GM12878 (cell line): Measurements from ENCODE around the gene ACADS.

Experiments
- ATF7 ChIP-seq: fragments of 450-650 bp; IDR thresholded peaks from 2 replicates; pipeline ENCODE4 v1.6.1; 2016; ENCODE audit warnings: low read depth, mild to moderate bottlenecking
- BHLHE40 ChIP-seq, 2 experiments: fragments of 450-650 bp in 1 of 2; IDR thresholded peaks; 2 replicates each; pipeline ENCODE4 v1.6.1; 2011 to 2017; ENCODE audit warnings: low read depth in 2 of 2, borderline replicate concordance in 1 of 2, improper control_type of control experiment in 1 of 2, low read length in 1 of 2, mild to moderate bottlenecking in 1 of 2
- BRCA1 ChIP-seq: IDR thresholded peaks from 2 replicates; pipeline ENCODE4 v1.6.1; 2011; ENCODE audit warnings: low read depth, low read length, improper control_type of control experiment
- CTCF ChIP-seq, 3 experiments: IDR thresholded peaks in 2 of 3; conservative IDR thresholded peaks in 1 of 3; 2 replicates each; pipeline ENCODE4 v1.5.1; 2011; ENCODE audit warnings: low read depth in 3 of 3, low read length in 3 of 3, mild to moderate bottlenecking in 3 of 3, control low read depth in 2 of 3, moderate library complexity in 2 of 3, inconsistent platforms in 1 of 3, mixed read lengths in 1 of 3; ENCODE audit not compliant: control insufficient read depth in 2 of 3, insufficient read depth in 1 of 3; ENCODE audit errors: extremely low read depth in 1 of 3
- FOXM1 ChIP-seq: IDR thresholded peaks from 2 replicates; pipeline ENCODE4 v1.6.1; 2012; ENCODE audit warnings: low read depth, mild to moderate bottlenecking, inconsistent platforms, low read length, moderate library complexity
- HDGF ChIP-seq: fragments of 450-650 bp; IDR thresholded peaks from 2 replicates; pipeline ENCODE4 v1.6.1; 2016; ENCODE audit warnings: antibody characterized with exemption
- JUND ChIP-seq: IDR thresholded peaks from 2 replicates; pipeline ENCODE4 v1.6.1; 2012; ENCODE audit warnings: low read depth, mild to moderate bottlenecking, low read length, improper control_type of control experiment, moderate library complexity
- MAX ChIP-seq: IDR thresholded peaks from 2 replicates; pipeline ENCODE4 v1.6.1; 2012; ENCODE audit warnings: low read depth, low read length, improper control_type of control experiment
- POLR2A ChIP-seq: IDR thresholded peaks from 2 replicates; pipeline ENCODE4 v1.6.1; 2011; ENCODE audit warnings: low read depth, mild to moderate bottlenecking, low read length
- POLR2AphosphoS5 ChIP-seq: IDR thresholded peaks from 2 replicates; pipeline ENCODE4 v1.6.1; 2011; ENCODE audit warnings: mild to moderate bottlenecking, low read length, inconsistent platforms
- REST ChIP-seq: IDR thresholded peaks from 2 replicates; pipeline ENCODE4 v1.6.1; 2012; ENCODE audit warnings: mild to moderate bottlenecking, low read depth, low read length
- SKIL ChIP-seq: fragments of 450-650 bp; IDR thresholded peaks from 2 replicates; pipeline ENCODE4 v1.6.1; 2017; ENCODE audit warnings: mild to moderate bottlenecking, low read depth, inconsistent platforms; ENCODE audit not compliant: poor library complexity, severe bottlenecking
- YY1 ChIP-seq: IDR thresholded peaks from 2 replicates; pipeline ENCODE4 v1.6.1; 2011; ENCODE audit warnings: low read depth, mild to moderate bottlenecking, low read length

- TF ChIP-seq YY1 = no peak
- no peak for TF ChIP-seq BHLHE40 (IDR thresholded peaks at IDR 0.05; ENCODE audit: borderline replicate concordance in 1 of 2, low read depth in 2 of 2, low read length in 1 of 2)
- no peak for TF ChIP-seq CTCF (IDR thresholded peaks at IDR 0.05 in 2 of 3, conservative IDR thresholded peaks at IDR 0.05 in 1 of 3; ENCODE audit: control insufficient read depth in 2 of 3, extremely low read depth in 1 of 3, insufficient read depth in 1 of 3, low read depth in 3 of 3, low read length in 3 of 3)
- TF ChIP-seq BRCA1 = no peak
- TF ChIP-seq FOXM1 = no peak
- no peak for TF ChIP-seq POLR2A
- no peak for TF ChIP-seq JUND
- no peak for TF ChIP-seq SKIL
- no peak for TF ChIP-seq POLR2AphosphoS5
- no peak for TF ChIP-seq REST
- no peak for TF ChIP-seq ATF7
- TF ChIP-seq HDGF = no peak
- TF ChIP-seq MAX = no peak
Measured at GRCh38 chr12:120740871-120741270, 15.2 kb downstream of the ACADS start.
